T-cell (primary cell): ENCODE measurements around the gene SOS1. TPM values are rescaled to one million over a fixed set of nuclear protein-coding genes. Genes with fewer than 3 reads are reported as not detected.

Experiments used
- ATAC-seq, 4 experiments: fragments of 200-7000 bp in 3 of 4; fragments of 150-1000 bp in 1 of 4; cut with Tn5 transposase; replicated peaks in 1 of 4; 1 replicate in 3 of 4; 2 replicates in 1 of 4; pipeline ENCODE4 v1.10.0; 2021; ENCODE audit warnings: moderate library complexity in 3 of 4, mild to moderate bottlenecking in 2 of 4, moderate number of reproducible peaks in 1 of 4
- CTCF ChIA-PET, 2 donors: fragments of 300-600 bp; sonication (Branson Sonifier 250); formaldehyde crosslinking; loops; one replicate each; lab custom pipeline; 2022; ENCODE audit warnings: antibody characterized with exemption in 2 of 2; lab: Charles Lee
- POLR2A ChIA-PET, 2 donors: fragments of 300-600 bp; sonication (Branson Sonifier 250); formaldehyde crosslinking; loops; one replicate each; lab custom pipeline; 2022; ENCODE audit warnings: antibody characterized with exemption in 2 of 2; lab: Charles Lee
- DNase-seq, 35 experiments: peaks; one replicate each; pipeline versions ENCODE4 v3.0.0 to v3.0.0-alpha.2; 2013 to 2023
- H3K27ac ChIP-seq: one replicate; pipeline ENCODE4 v1.5.1; 2013; ENCODE audit warnings: low read length
- H3K27me3 ChIP-seq, 2 experiments: replicated peaks in 1 of 2; 1 replicate in 1 of 2; 2 replicates in 1 of 2; pipeline versions ENCODE4 v1.6.1 to v1.7.0; 2013; ENCODE audit warnings: low read length in 1 of 2, mixed read lengths in 1 of 2; ENCODE audit not compliant: control insufficient read depth in 2 of 2, insufficient read depth in 2 of 2; ENCODE audit errors: extremely low read depth in 1 of 2
- H3K36me3 ChIP-seq, 2 donors: 1 replicate in 1 of 2; 2 replicates in 1 of 2; pipeline versions ENCODE4 v1.6.1 to v1.7.0; 2013; ENCODE audit warnings: low read length in 1 of 2; ENCODE audit not compliant: control insufficient read depth in 2 of 2, insufficient read depth in 1 of 2; ENCODE audit errors: extremely low read depth in 1 of 2
- H3K4me1 ChIP-seq, 2 experiments: 1 replicate in 1 of 2; 2 replicates in 1 of 2; pipeline versions ENCODE4 v1.6.1 to v1.7.0; 2013; ENCODE audit warnings: low read length in 2 of 2, mixed read lengths in 1 of 2; ENCODE audit not compliant: insufficient read depth in 2 of 2, control insufficient read depth in 1 of 2; ENCODE audit errors: extremely low read depth in 1 of 2
- H3K4me3 ChIP-seq, 2 donors: 1 replicate in 1 of 2; 2 replicates in 1 of 2; pipeline versions ENCODE4 v1.5.1 to v1.7.0; 2013; ENCODE audit warnings: mild to moderate bottlenecking in 2 of 2, low read length in 1 of 2, moderate library complexity in 1 of 2; ENCODE audit not compliant: control insufficient read depth in 1 of 2; ENCODE audit errors: extremely low read depth in 1 of 2
- H3K9me3 ChIP-seq: 2 replicates; pipeline ENCODE4 v1.7.0; 2013
- H3K27ac Mint-ChIP-seq, 2 donors: one replicate each; pipeline ENCODE4 v1.8.0; 2020 to 2021; ENCODE audit warnings: mild to moderate bottlenecking in 2 of 2, mixed read lengths in 2 of 2
- H3K27me3 Mint-ChIP-seq, 2 donors: one replicate each; pipeline ENCODE4 v1.8.0; 2021 to 2022; ENCODE audit warnings: mixed read lengths in 2 of 2
- H3K36me3 Mint-ChIP-seq: one replicate; pipeline ENCODE4 v1.8.0; 2021; ENCODE audit warnings: mixed read lengths
- H3K4me1 Mint-ChIP-seq, 3 donors: one replicate each; pipeline ENCODE4 v1.8.0; 2020 to 2022; ENCODE audit warnings: mixed read lengths in 3 of 3, mild to moderate bottlenecking in 1 of 3
- H3K4me3 Mint-ChIP-seq, 3 donors: one replicate each; pipeline ENCODE4 v1.8.0; 2020 to 2022; ENCODE audit warnings: mild to moderate bottlenecking in 3 of 3, mixed read lengths in 3 of 3, moderate library complexity in 3 of 3
- H3K9me3 Mint-ChIP-seq, 3 donors: one replicate each; pipeline ENCODE4 v1.8.0; 2020 to 2022; ENCODE audit warnings: mixed read lengths in 3 of 3
- WGBS: methylation state at CpG from one replicate; pipeline ENCODE4 v1.1.5; 2013; ENCODE audit warnings: missing lambda C conversion rate; ENCODE audit not compliant: insufficient coverage; 5-methylcytosine and 5-hydroxymethylcytosine counted together
- total RNA-seq, 35 experiments: library from RNA in 6 of 35; stranded (reverse) in 6 of 35; fragments of 120-200 nt in 1 of 35; gene quantifications; one replicate each; pipeline versions ENCODE4 v1.2.1 to v1.2.4 and lab custom pipeline; 2013 to 2026

Gene SOS1
- total RNA-seq, 5 donors from 2014 or later (not counting 1 experiment from before 2014, with no cell fraction given) = 44.3 to 138 (median 82.9) TPM

DNA sequence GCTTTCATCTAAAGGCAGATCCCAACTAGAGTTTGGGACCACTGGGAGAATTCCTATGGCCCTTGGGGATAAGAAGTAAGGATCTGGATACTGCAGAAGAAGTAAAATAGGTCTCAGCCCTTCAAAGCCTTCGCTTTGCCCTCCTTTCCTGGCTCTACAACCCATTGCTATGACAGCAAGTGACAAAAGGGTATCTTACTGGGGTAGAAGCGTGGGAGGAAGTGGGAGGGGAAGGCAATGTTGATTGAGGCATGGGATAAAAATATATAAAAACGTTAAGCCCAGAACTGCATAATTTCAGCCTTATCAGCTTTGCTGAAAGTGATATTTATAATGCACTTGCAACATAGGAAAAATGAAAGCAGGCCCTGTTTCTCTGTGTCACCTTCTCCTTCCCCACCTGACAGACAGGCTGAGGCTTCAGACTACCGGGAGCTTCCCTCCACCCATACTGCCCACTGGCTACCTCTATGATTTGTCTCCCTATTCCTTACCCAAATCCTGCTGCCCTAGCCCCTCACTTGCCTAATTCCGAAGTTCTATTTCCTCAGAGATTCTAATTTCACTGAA, 14.9 kb upstream of the SOS1 start:
- no peaks in the 10 kb centered on the region for H3K9me3 Mint-ChIP-seq
- peak overlapping the region; percentile 18 for H3K27ac ChIP-seq
- 50% methylated on average over 2 of the region's 5 CpGs for WGBS

GRCh38 chr2:39133215-39133851, 12.5 kb upstream of the SOS1 start:
- peak overlapping the region in 1 of 2 donors; percentile 77 for H3K27ac Mint-ChIP-seq
- no peaks in the 10 kb centered on the region for H3K36me3 ChIP-seq
- H3K4me1 ChIP-seq = peaks cover 21 to 43% of the 10 kb centered on the region in 2 experiments
- ATAC-seq = no peak
- CTCF ChIA-PET = interaction anchor here (0.8 to 1.0 kb wide), 2 partner anchors 74 to 96 kb away, joined by 3 to 5 read pairs; no protein-coding TSS in a partner anchor
- no peak overlapping the region for H3K27ac ChIP-seq
- H3K27me3 Mint-ChIP-seq = no peaks in the 10 kb centered on the region
- H3K4me1 Mint-ChIP-seq = peaks cover 47 to 78% (median 58%) of the 10 kb centered on the region in 3 donors
- H3K4me3 Mint-ChIP-seq = no peak overlapping the region
- H3K9me3 ChIP-seq = no peaks in the 10 kb centered on the region
- no peak overlapping the region for H3K4me3 ChIP-seq
- DNase-seq = no peak
- WGBS = 90% methylated on average over 3 of the region's 3 CpGs
- no peaks in the 10 kb centered on the region for H3K9me3 Mint-ChIP-seq
- no peaks in the 10 kb centered on the region for H3K36me3 Mint-ChIP-seq
- POLR2A ChIA-PET = interaction anchor here in 1 of 2 donors (0.5 kb wide), 1 partner anchor 17 kb away, joined by 4 read pairs; no protein-coding TSS in a partner anchor
- no peaks in the 10 kb centered on the region for H3K27me3 ChIP-seq

More for the DNA sequence above, 14.9 kb upstream of the SOS1 start:
- Histone ChIP-seq H3K4me1 (peaks cover 13 to 28% of the 10 kb centered on the region in 2 experiments), H3K27me3 (no peaks in the 10 kb centered on the region), H3K9me3 (no peaks in the 10 kb centered on the region), H3K4me3 (peak overlapping the region in 1 of 2 donors; percentile 40), H3K36me3 (no peaks in the 10 kb centered on the region)
- POLR2A ChIA-PET = interaction anchor here in 1 of 2 donors (0.9 kb wide), 1 partner anchor 11 kb away, joined by 3 read pairs; no protein-coding TSS in a partner anchor
- DNase-seq = peak in 1 of 35 experiments; percentile 25
- no peaks in the 10 kb centered on the region for H3K27me3 Mint-ChIP-seq
- ATAC-seq = peak in 3 of 4 experiments; percentile 52 to 63 (median 52)
- CTCF ChIA-PET = interaction anchor here in 1 of 2 donors (0.6 kb wide), 1 partner anchor 89 kb away, joined by 4 read pairs; no protein-coding TSS in a partner anchor
- H3K36me3 Mint-ChIP-seq = no peaks in the 10 kb centered on the region
- H3K27ac Mint-ChIP-seq = peak overlapping the region; percentile 91 to 94
- peak overlapping the region; percentile 43 to 73 (median 64) for H3K4me3 Mint-ChIP-seq
- peaks cover 39 to 78% (median 45%) of the 10 kb centered on the region in 3 donors for H3K4me1 Mint-ChIP-seq

- H3K4me3 ChIP-seq = no peak overlapping the region
- H3K27ac ChIP-seq = peak overlapping the region; percentile 80
- H3K9me3 ChIP-seq = no peaks in the 10 kb centered on the region
- peak; percentile 44 to 52 (median 48) for ATAC-seq
- no peaks in the 10 kb centered on the region for H3K36me3 Mint-ChIP-seq
- H3K27ac Mint-ChIP-seq = peak overlapping the region; percentile 98
- H3K4me1 Mint-ChIP-seq = peaks cover 52 to 73% (median 60%) of the 10 kb centered on the region in 3 donors
- peak overlapping the region; percentile 21 to 60 (median 43) for H3K4me3 Mint-ChIP-seq
- peak in 34 of 35 experiments; percentile 16 to 80 (median 59) for DNase-seq
- no peaks in the 10 kb centered on the region for H3K27me3 ChIP-seq
- CTCF ChIA-PET = interaction anchor here (0.6 to 1.1 kb wide), 3 partner anchors 14 to 1733 kb away, joined by 3 to 11 read pairs (median 3); no protein-coding TSS in a partner anchor
- H3K36me3 ChIP-seq = no peaks in the 10 kb centered on the region
- no peaks in the 10 kb centered on the region for H3K27me3 Mint-ChIP-seq
- WGBS = no CpG with 5 or more reads among the region's 1 CpG
- peaks cover 19 to 28% of the 10 kb centered on the region in 2 experiments for H3K4me1 ChIP-seq
- POLR2A ChIA-PET = interaction anchor here in 1 of 2 donors (0.9 kb wide), 1 partner anchor 15 kb away, joined by 3 read pairs; no protein-coding TSS in a partner anchor
- H3K9me3 Mint-ChIP-seq = no peaks in the 10 kb centered on the region
Observed at GRCh38 chr2:39128919-39129391, 8.1 kb upstream of the SOS1 start.

DNA sequence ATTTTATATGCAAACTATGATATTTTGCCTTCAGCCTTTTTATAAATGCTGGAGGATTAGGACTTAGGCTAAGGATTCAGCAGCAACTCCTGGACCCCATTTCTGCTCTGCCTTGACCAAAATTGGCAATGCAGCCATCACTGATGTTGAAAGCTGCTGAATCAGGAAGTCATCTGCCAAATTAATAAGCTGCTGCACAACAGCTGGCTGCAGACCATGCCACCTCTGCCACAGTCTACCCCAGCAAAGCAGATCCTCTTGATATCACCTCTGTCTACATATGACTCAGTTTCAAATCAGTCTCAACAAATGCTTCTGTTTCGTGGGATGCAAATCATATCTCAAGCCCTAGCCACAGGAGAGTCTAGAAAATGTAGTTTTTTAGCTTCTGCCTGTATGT, 7.1 kb upstream of the SOS1 start:
- H3K4me1 Mint-ChIP-seq = peaks cover 57 to 72% (median 62%) of the 10 kb centered on the region in 3 donors
- Histone ChIP-seq H3K36me3 (no peaks in the 10 kb centered on the region), H3K9me3 (no peaks in the 10 kb centered on the region), H3K4me1 (peaks cover 25 to 34% of the 10 kb centered on the region in 2 experiments), H3K27ac (peak overlapping the region; percentile 80), H3K4me3 (no peak overlapping the region), H3K27me3 (no peaks in the 10 kb centered on the region)
- H3K4me3 Mint-ChIP-seq = peak overlapping the region; percentile 4 to 41 (median 30)
- ATAC-seq (peak in 3 of 4 experiments; percentile 21 to 31 (median 26)), DNase-seq (peak in 19 of 35 experiments; percentile 4 to 51 (median 20))
- H3K36me3 Mint-ChIP-seq = no peaks in the 10 kb centered on the region
- H3K9me3 Mint-ChIP-seq = no peaks in the 10 kb centered on the region
- POLR2A ChIA-PET = no interaction called here
- peak overlapping the region; percentile 98 for H3K27ac Mint-ChIP-seq
- CTCF ChIA-PET = interaction anchor here in 1 of 2 donors (0.7 kb wide), 1 partner anchor 100 kb away, joined by 3 read pairs; no protein-coding TSS in a partner anchor
- no peaks in the 10 kb centered on the region for H3K27me3 Mint-ChIP-seq
- no CpG with 5 or more reads among the region's 1 CpG for WGBS

- no peaks in the 10 kb centered on the region for H3K27me3 ChIP-seq
- Mint-ChIP-seq H3K4me1 (peaks cover 56 to 67% (median 65%) of the 10 kb centered on the region in 3 donors), H3K27ac (peak overlapping the region; percentile 97 to 98), H3K27me3 (no peaks in the 10 kb centered on the region), H3K4me3 (peak overlapping the region; percentile 90 to 99 (median 93)), H3K36me3 (no peaks in the 10 kb centered on the region), H3K9me3 (no peaks in the 10 kb centered on the region)
- peak in 13 of 35 experiments; percentile 4 to 30 (median 17) for DNase-seq
- peaks cover 30 to 44% of the 10 kb centered on the region in 2 experiments for H3K4me1 ChIP-seq
- ATAC-seq = peak; percentile 10 to 21 (median 14)
- POLR2A ChIA-PET = interaction anchor here (0.6 to 1.2 kb wide), 5 partner anchors 11 to 1542 kb away, joined by 3 to 4 read pairs (median 4); partner anchors contain the start of gene SRSF7 (in 1 of the 2)
- peak overlapping the region; percentile 91 for H3K27ac ChIP-seq
- CTCF ChIA-PET = interaction anchor here (0.7 to 1.9 kb wide), 11 partner anchors 12 to 177 kb away, joined by 3 to 12 read pairs (median 4); no protein-coding TSS in a partner anchor
- H3K36me3 ChIP-seq = no peaks in the 10 kb centered on the region
- peak overlapping the region; percentile 77 to 94 for H3K4me3 ChIP-seq
- WGBS = 3% methylated on average over 6 of the region's 10 CpGs
- H3K9me3 ChIP-seq = no peaks in the 10 kb centered on the region
Observed at GRCh38 chr2:39124746-39125057, 3.9 kb upstream of the SOS1 start.
